GM19438 (cell line): ENCODE data around the gene LBR.

Experiments used
- ATAC-seq: cut with Tn5 transposase; IDR thresholded peaks from one replicate; pipeline ENCODE4 v1.9.1; 2021; ENCODE audit warnings: low read depth; ENCODE audit not compliant: unreplicated experiment

Gene LBR

DNA sequence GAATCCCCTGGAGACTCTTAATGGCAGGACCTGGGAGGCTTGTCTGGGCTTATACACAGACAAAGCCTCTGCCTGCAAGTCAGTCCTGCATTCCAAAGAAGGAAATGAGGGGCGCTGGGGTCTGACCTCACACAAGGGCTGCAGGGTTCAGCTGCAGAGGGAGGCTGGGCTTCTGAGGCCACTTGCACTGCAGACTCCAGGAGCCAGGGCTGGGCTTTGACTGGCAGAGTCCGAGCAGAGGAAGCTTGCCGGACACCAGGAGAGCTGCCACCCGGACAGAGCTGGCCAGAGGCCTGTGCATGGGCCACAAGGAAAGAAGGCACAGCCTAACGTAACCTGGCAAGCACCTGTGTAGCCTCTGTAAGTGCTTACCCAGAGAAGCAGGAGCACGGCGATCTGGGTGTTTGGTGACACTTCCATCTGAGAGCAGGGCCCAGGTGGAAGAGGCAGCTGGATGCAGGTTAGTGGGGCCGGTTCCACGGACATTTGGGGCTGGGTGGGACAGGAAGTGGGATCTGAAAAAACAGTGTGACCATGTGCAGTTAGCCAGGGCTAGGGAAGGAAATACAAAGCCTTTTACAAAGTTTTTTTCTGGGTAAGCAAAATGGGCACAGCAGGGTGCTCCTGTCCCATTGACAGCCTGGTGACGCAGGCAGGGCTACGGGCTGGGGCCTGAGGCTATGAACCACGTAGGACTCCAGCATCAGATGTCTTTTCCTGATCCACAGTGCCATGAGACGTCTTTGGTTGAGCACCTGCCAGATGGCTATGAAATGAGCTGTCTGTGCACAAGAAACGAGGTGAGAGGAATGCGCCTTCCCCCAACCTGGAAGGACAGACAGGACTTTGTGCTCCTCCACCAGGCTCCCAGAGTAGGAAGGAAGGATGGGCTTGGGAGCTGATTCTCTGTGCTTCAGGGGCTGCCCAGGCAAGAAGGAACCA lies 37.3 kb upstream of the LBR start:
- no peak for ATAC-seq

DNA sequence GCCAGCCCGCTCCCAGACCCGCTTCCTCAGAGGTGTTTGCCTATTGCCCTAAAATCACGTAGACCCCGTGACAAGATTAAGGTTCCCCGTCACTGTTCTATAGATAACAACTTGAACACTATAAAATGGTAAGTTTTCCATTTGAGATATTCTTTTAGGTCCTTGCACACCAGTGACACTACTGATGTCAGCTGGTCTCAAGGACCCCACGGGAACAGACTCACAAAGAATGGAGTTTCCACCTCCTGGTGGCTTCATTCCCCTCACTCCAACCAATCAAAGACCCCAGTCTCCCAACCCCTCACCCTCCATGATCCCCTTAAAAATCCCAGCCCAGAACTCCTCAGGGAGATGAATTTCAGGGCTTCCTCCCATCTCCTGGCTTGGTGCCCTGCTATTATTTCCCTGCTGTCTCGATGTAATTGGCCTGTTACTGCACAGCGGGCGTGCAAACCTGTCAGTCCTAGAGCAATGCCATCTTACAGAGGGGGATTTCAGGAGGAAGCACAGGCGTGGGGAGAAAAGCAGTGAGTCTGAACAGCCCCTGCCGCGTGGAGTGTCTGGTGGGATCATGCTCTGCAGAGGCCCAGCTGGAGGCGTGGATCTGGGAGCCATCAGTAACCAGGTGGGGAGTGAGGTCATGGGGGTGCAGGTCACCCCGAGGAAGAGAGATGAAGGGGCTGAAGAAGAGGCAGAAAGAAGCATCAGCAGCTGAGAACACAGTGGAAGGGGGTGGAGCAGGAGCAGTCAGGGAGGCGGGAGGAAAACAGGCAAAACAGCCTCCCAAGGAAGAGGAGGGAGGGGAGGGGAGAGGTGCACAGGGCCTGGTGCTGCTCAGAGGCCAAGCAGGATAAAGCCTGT lies 35.1 kb upstream of the LBR start:
- ATAC-seq: no peak

DNA sequence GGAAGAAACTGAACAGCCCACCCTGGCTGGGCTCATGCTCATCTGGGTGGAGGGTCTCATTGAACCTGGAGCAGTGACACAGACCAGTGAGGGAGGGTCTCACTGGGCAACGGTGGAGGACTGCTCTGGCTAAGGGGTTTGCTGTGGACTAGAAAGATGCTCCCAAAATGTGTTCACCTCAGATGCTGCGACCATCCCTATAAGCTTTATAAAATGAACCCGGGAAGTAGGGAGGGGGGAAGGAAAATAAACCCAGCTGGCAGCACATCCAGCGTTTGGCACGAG lies 34.5 kb upstream of the LBR start:
- no peak for ATAC-seq

DNA sequence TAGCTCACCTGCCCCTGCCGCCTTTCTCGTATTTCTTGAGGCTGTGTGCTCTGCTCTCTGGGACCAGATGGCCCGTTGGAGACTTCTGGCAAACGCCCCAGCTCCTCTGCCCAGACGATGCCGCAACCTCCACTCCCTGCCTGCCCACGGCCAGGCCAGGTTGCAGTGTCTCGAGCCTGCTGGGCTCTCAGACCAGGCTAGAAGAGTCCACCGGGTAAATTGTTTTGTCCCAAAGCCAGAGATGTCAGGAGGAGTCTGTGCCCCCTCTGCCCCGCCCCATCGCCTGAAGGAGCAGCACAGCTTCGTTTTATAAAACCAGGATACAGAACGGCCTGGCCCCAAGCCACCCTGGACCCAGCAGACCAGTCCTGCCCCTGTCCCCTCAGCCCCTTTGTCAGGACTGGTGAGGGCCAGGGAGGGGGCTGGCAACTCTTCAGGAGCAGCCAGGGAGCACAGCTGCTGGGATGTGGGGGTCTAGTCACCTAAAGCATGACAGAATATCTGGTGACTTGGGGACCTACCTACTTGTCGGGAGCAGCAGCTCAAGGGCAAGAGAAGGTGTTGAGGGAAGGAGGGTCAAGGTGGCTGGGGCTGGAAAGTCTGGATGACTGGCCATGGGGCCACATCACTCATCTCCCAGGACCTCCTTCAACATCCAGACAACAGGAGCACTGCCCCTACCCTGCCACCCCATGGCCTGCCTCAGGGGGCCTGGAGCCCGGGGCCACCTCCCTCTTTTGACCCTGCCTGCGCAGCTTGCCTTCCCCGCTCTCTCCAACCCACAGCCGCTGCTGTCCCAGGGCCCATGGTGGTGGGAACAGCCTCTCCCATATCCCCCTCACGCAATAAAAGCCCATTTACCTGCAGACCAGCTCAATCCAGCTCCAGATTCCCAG lies 33.9 kb upstream of the LBR start:
- no peak for ATAC-seq

DNA sequence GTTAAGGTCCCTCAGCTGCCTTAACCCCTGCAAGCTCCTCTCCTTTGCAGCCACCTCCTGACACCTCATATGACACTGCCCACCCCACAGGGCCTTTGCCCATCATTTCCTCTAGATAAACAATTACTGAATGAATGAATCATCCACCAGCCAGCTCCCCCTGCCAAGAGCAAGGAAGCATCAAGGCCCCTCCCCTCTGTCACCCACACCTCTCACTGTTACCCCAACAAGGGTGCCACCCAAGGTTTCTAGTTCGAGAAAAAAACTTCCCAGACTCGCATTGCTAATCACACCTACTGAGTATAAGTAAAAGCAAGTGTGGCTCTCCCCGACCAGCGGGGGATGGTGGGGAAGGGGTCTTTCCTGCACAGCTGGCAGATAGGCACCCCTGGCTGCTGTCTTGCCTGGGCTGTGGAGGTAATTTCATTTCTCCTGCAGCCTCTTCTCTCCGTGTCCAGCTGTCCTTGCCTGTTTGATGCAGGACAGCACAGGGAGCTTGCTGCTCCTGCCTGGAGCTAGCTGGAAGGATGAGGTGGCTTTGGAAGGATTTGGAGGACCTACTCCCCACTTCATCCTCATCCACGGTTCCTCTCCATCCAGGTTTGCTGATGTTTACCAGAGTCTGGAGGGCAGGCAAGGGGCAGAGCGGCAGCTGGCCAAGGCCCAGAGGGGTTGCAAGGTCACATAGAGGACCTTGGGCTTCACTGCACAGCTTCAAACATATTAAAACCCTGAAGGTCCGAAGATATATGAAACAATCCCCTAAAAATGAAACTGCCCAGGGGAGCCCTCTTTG lies 33.1 kb upstream of the LBR start:
- ATAC-seq: no peak

DNA sequence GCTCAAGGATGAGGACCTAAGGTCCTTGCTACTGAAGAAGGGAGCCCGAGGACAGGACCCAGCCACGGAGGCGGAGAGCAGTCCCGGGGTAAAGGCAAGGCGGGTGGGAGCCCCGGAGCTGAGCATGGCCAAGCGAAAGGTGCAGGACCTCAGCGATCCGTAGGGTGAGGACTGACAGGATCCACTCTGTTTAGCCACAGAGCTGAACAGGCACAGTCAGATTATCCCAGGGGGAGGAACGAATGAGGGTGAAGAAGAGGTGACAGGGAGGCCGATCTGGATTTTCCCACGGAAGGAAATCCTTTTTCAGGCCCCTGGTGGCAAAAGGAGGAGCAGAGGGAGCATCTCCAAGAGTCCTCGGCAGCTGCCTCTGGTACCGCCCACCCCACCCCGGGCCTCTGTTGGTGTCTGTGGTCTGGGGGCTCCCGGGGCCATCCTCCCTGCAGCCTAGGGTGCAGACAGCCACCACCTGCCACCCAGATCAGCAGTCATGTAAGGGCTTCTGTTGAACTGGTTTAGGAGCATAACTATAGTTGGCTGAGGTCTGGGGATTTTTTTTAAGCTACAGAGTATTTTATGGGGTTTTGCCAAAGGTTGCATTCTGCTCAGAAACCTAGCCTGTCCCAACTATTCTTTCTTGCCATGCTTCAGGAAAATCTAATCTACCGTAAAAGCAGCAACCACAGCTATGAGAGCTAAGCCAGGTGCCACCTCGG lies 32.3 kb upstream of the LBR start:
- no peak for ATAC-seq

DNA sequence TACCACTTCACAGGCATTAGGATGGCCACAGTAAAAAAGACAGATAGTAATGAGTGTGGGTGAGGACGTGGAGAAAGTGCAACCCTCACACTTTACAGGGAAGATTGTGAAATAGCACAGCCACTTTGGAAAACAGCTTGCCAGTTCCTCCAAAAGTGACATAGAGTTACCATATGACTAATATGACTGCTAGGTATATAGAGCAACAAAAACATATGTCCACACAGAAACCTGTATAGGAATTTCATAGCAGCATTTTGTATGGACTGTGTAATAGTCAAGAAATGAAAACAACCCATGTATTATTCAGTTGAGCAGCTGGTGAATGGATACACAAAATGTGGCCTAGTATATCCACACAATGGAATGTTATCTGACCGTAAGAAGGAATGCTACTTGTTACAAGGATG lies 30.4 kb upstream of the LBR start:
- ATAC-seq: no peak

DNA sequence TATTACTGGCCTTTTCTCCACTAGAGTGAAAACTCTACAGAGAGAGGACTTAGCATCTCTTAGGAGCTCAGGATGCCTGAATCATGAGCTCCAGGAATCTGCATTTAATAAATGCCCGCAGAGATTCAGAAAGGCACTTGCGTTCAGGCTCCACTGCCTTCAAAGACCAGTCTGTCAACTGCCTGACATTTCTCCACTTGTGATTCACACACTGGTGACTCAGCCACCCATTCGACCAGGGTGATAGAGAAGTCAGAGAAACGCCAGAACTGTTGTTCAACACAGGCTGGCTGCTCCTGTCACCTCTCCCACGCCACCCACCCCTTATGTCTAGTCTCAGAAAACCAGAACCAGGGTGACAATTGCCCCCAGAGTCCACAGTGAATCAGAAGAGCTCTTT lies 26.9 kb upstream of the LBR start:
- no peak for ATAC-seq

DNA sequence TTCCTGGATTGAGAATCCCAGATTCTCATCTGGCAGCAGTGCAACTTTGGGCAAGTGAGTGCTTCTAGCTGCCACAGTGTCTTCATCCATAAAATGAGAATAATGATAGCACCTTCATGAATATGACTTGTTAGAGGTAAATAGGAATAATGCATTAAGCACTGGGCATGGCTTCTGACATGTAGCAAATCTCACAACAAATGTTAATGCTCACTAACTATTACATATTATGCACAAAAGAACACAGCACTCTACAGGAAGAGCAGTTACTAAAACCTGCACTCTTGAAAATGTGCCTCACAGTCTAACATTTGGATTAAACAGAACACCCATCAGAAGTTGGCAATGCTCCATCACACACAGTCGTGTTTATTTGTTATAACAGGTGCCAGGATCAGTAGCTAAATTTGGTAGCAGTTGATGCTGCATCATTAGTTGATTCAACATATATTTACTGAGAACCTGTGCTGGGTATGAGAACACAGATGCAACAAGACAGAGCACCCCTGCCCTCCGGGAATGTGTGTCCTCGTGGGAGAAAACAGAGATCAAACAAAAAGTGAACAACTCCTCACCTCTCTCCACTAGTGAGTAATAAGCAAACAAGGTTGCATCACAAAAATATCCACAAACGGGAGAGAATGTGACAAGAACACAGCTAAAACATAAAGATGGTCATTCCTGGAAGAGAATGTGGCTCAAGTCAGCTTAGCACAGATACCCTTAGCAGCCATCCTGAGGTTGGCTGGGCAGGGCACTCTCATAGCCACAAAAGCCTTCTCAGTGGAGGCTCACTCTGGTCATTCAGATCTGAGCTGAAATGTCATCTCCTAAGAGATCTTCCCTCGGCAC lies 26.2 kb upstream of the LBR start:
- no peak for ATAC-seq

DNA sequence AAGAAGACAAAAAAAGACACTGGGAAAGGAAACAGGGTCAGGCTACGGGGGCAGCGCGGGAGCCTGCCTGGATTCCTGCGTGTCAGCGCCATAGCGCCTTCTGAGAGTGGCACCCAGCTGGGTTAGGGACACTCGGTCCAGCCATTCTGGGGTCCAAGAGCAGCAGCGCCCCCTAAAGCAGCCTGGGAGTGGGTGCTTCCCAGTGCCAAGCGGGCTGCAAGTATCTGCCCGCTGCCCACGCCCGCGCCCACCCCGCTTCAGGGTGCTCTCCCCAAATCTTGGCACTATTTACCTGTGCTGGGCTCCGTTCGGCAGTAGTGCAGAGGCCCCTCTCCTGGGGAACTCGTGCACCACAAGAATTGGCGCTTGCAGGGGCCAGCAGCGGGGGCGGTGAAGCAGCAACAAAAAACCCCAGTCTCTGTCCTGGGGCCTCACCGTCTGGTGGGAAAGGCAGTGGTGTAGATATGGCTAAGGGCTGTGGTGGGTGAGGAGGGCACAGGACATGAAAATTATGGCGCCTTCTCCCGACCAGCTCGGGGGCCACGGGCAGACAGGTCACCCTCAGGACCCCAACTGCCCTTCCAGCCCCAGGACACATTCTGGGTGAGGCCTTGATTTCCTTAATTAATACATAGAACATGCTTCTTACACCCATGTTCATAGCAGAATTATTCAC lies 24.1 kb upstream of the LBR start:
- ATAC-seq: no peak

DNA sequence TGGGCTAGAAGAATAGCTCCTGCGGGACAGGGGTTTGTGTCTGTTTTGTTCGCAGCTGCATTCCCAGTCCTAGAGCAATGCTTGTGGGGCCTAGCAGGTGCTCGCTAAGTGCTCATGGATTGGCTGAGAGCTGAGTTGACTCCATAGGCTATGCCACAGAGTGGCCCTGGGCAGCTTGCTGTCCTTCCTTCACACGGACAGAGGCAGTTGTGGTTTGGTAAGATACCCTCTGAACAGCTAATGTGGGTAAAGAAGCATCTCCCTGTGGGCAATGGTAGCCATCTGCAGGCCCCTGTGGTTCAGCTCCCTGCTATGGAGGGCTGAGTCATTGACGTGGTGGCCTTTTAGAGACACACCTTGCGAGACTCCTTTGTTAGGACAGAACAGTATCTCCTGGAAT lies 23.5 kb upstream of the LBR start:
- no peak for ATAC-seq

DNA sequence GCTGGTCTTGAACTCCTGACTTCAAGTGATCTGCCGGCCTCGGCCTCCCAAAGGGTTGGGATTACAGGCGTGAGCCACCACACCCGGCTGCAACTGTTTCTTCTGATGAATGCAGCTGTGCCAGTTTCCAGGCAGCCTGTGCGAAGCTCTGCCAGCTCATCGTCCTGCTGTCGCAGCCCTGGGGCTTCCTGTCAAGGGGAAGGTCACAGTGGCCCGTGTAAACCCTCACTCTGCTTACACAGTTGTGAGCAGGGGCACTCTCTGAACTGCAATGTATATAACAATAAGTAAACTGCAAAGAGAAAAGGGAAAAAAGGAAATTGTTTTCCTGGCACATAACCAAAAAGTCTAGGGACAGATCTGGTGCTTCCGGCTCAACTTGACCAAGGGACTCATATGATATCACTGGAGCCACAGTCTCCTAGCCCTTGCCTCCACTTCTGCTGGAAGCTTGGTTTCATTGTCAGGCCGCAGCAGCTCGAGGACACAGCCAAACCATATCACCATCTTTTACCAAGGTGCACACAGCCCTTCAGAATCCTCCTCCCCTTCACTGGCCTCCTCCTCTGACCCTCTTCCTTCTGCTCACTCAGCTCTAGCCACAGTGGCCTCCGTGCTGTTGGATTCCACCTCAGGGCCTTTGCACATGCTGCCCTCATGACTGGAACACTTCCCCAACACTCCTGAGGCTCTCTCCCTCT lies 22.8 kb upstream of the LBR start:
- no peak for ATAC-seq

DNA sequence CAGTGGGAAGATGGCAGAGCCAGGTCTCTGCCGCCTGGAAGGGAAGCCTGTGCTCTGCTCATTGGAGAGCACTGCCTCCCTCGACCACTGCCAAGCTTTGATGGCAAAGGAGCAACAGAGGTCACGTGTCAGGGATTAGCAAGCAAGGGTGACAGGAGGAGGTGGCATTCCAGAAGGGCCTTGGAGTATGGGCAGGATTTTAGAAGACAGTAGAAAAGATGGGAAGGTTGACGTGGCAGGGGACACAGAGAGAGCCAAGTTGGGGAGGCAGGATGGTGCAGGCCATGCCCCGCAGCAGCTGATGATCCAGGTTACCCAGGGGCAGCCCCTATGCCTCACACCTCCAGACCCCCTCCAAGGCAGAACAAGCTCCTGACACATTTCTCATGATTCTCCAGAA lies 21.9 kb upstream of the LBR start:
- ATAC-seq: no peak

DNA sequence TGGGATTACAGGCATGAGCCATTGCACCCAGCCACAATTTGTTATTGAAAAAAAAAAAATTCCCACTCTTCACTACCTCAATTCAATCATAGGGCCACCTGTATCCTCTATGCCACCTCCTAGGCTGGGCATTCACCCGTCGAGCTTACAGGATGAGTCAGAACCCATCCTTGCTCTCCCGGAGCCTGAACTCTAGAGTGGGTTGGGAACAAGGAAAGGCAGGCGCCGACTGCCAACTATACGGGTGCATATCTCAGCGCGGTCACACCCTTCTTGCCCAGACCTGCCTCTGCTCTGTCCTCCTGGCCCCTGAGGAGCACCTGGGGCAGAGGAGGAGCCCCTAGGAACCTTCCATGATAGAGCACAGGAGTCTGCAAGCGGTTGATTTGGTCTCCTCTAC lies 21.4 kb upstream of the LBR start:
- no peak for ATAC-seq

DNA sequence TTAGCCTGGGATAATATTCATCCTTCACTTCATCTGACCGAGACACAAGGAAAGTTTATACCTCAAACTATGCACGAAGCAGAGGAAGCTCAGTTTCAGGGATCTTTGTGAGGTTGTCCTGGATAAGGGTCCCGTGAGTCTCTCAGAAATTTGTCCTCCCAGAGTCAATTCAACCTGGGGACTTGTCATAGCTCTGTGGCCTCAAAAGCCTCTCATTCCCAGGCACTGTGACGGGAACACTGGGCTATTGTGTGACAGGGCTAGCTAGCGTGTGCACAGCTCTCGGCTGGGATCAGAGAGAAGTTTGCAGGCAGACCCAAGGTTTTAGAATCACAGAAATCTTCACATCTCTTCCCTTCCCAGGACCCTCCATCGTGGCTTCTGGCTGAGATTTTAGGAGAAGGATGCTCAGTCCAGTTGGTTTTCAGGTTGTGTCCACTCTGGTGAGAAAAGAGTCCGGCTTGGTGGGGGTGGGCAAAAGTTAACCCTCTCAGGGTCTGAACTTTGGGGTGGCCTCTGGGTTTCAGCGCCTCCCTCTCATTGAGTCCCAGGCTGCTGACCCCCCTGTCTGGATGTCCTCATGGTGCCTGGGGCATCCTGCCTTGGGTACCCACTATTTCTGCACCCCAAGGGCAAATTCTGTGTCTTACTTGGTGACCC lies 20.4 kb upstream of the LBR start:
- no peak for ATAC-seq

DNA sequence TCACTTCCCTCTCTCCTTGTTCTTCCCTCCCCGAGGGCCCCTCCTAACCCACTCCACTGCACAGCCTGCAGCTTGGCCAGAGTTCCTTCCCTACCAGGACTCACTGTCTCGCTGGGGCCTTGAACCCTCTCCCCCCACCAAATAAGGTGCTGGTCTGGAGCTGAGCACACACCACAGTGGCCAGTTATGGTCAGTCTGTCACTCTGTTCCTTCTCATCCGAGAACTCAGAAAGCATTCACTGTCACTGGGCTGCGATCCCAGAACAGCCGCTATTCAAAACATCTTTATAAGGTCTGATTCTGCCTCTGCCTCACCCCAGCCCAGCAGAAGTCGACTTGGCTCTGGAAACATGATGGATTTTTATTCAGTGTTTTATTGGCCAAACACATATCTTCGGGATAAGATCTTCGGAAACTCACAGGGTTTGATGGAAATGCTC lies 19.8 kb upstream of the LBR start:
- ATAC-seq: no peak
